Measurements from ENCODE around the gene FGFRL1. TPM values are rescaled to one million over a fixed set of nuclear protein-coding genes. Genes with fewer than 3 reads are reported as not detected.
A peak's percentile ranks its signal among the peaks of the same experiment; 100 is the strongest.

Gene FGFRL1
- total RNA-seq, 1 experiment from 2014 or later, result 59.5 TPM

DNA sequence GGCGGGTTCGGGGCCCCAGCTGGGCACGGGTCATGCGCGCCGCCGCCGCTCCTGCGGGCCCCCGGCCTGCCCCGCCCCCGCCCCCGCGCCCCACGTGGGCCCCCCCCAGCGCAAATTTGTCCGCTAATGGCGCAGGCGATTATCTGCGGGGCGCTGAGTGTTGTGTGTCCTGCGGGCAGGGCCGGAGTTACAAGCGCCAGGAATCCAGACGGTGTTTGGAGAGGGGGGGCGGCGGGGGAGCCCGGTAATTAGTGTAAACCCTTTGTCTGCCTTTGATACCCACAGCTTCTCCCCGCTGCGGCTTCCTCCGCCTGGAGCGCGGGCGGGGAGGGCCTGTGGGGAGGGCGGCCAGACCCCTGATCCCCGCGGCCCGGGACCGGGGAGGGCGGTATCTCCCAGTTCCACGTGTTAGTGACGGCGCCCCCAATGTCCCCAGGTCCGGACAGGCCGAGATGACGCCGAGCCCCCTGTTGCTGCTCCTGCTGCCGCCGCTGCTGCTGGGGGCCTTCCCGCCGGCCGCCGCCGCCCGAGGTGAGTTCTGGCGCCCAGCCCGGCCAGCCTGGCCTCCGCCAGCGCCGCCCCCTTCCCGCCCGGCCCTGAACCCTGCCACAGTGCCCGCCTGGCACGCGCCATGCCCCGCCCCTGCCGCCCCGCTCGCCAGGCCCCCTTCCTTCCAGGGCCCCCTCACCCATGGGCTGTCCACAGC is 761 bp downstream of the FGFRL1 start:
- BruUV-seq (replicated peaks), result no TSS peak
- TF ChIP-seq, protein P1, sequence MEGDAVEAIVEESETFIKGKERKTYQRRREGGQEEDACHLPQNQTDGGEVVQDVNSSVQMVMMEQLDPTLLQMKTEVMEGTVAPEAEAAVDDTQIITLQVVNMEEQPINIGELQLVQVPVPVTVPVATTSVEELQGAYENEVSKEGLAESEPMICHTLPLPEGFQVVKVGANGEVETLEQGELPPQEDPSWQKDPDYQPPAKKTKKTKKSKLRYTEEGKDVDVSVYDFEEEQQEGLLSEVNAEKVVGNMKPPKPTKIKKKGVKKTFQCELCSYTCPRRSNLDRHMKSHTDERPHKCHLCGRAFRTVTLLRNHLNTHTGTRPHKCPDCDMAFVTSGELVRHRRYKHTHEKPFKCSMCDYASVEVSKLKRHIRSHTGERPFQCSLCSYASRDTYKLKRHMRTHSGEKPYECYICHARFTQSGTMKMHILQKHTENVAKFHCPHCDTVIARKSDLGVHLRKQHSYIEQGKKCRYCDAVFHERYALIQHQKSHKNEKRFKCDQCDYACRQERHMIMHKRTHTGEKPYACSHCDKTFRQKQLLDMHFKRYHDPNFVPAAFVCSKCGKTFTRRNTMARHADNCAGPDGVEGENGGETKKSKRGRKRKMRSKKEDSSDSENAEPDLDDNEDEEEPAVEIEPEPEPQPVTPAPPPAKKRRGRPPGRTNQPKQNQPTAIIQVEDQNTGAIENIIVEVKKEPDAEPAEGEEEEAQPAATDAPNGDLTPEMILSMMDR (conservative IDR thresholded peaks at IDR 0.05), result no peak
- TF ChIP-seq EZH2 (IDR thresholded peaks at IDR 0.05; ENCODE audit: low read depth), result no peak
- H2AFZ ChIP-seq, result peak overlapping the region; percentile 86
- intact Hi-C loops (cut with micrococcal nuclease; ENCODE audit: unreplicated experiment), result loop anchor here (5.0 kb wide), 2 partner anchors 235 to 335 kb away; partner anchors contain the start of genes CTBP1 and UVSSA
- H3K79me2 ChIP-seq (ENCODE audit: low read depth), result no peaks in the 10 kb centered on the region; the same call in 1 of the 2 replicates
- peak overlapping the region; percentile 68 for H3K4me3 ChIP-seq
- peak overlapping the region; percentile 86 for H3K4me2 ChIP-seq
- H3K36me3 ChIP-seq (ENCODE audit: low read depth), result no peaks in the 10 kb centered on the region
- CTCF ChIA-PET, result no interaction called here
- no peaks in the 10 kb centered on the region for H3K9me3 ChIP-seq (ENCODE audit: insufficient read depth, low read depth)
- H3K4me1 ChIP-seq (replicated peaks; ENCODE audit: insufficient read depth), result peaks cover 5% of the 10 kb centered on the region; the same call in 1 of the 2 replicates
- peaks cover 11% of the 10 kb centered on the region; the same call in 1 of the 2 replicates for H3K27me3 ChIP-seq (ENCODE audit: insufficient read depth, low read depth)
- peaks cover 25% of the 10 kb centered on the region; the same call in 1 of the 2 replicates for H3F3A ChIP-seq (ENCODE audit: insufficient read depth, low read depth)
- peaks cover 2% of the 10 kb centered on the region; the same call in 1 of the 2 replicates for H4K20me1 ChIP-seq (ENCODE audit: insufficient read depth)
- peak; percentile 57 to 58 for DNase-seq
- no peaks in the 10 kb centered on the region for H3K9me2 ChIP-seq (ENCODE audit: insufficient read depth)
- no peak overlapping the region for H3K27ac ChIP-seq
- POLR2A ChIA-PET (ENCODE audit: unreplicated experiment), result no interaction called here

DNA sequence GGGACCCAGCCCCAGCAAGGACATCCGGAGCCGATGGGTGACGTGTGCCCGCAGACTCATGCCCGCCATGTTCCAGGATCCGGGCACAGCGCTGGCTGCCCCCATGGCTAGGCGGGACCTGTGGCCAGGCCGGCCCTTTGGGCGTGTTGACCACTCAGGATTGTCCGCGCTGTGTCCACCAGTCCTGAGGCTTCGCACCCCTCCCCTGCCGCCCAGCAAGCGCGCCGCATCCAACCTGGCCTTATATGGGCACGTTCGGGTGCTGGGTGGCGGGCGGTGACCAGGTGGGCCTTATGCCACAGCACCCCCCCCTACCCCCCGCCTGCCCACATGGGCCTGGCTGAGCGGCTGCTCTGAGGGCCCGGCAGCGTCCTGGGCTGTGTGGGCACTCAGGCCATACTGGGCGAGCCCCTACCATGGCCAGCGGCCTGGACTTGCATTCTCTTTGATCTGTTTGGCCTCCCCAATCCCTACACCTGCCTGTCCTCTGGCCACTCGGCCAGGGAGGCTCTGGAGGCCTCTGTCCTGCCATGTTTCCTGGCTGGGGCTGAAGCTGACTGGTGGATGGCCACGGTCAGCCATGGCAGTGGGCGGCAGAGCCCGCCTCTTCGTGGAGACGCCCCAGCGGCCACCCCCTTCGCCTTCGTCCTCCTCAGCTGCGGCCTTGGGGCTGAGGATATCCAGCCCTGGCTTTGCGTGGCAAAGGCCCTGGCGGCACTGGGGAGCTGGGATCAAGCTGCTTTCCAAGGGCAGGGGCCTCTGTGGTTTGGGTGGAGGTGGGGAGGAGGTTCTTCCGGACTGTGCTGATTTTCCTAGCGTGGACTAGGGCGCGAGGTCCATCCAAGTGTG is 2.0 kb downstream of the FGFRL1 start:
- no peak for TF ChIP-seq EZH2 (IDR thresholded peaks at IDR 0.05; ENCODE audit: low read depth)
- TF ChIP-seq, protein P1 (conservative IDR thresholded peaks at IDR 0.05), result no peak
- H3K4me3 ChIP-seq, result no peak overlapping the region
- ChIA-PET POLR2A (ENCODE audit: unreplicated experiment) (no interaction called here), CTCF (no interaction called here)
- H3K9me2 ChIP-seq (ENCODE audit: insufficient read depth), result no peaks in the 10 kb centered on the region
- intact Hi-C loops (cut with micrococcal nuclease; ENCODE audit: unreplicated experiment), result loop anchor here (5.0 kb wide), 2 partner anchors 234 to 334 kb away; partner anchors contain the start of genes CTBP1 and UVSSA
- DNase-seq, result no peak
- H4K20me1 ChIP-seq (ENCODE audit: insufficient read depth), result peaks cover 2% of the 10 kb centered on the region; the same call in 1 of the 2 replicates
- no peak overlapping the region for H3K27ac ChIP-seq
- no peaks in the 10 kb centered on the region for H3K9me3 ChIP-seq (ENCODE audit: insufficient read depth, low read depth)
- no peaks in the 10 kb centered on the region; the same call in 1 of the 2 replicates for H3K79me2 ChIP-seq (ENCODE audit: low read depth)
- H3F3A ChIP-seq (ENCODE audit: insufficient read depth, low read depth), result peaks cover 22% of the 10 kb centered on the region; the same call in 1 of the 2 replicates
- H3K36me3 ChIP-seq (ENCODE audit: low read depth), result no peaks in the 10 kb centered on the region
- no peak overlapping the region for H2AFZ ChIP-seq
- no peak overlapping the region for H3K4me2 ChIP-seq
- peaks cover 5% of the 10 kb centered on the region; the same call in 1 of the 2 replicates for H3K4me1 ChIP-seq (replicated peaks; ENCODE audit: insufficient read depth)
- no TSS peak for BruUV-seq (replicated peaks)
- peaks cover 6% of the 10 kb centered on the region; the same call in 1 of the 2 replicates for H3K27me3 ChIP-seq (ENCODE audit: insufficient read depth, low read depth)
